PC-3 (cell line): ENCODE results near the gene ZNF534. TPM values are rescaled to one million over a fixed set of nuclear protein-coding genes. Genes with fewer than 3 reads are reported as not detected.

Source experiments
- total RNA-seq: library from RNA; depleted of rRNA; stranded (reverse); fragments of >200 nt; gene quantifications from 2 replicates; pipeline ENCODE4 v1.2.3, GENCODE V29; 2014; rRNA removed

Gene ZNF534
- total RNA-seq, 1 experiment from 2014 or later, result not detected

Other genes starting within 250 kb of the ZNF534 start
- gene PPP2R1A, start 239.1 kb upstream of the ZNF534 start, total RNA-seq, result 336 and 427 TPM in 2 replicates
- 9.1 and 11.7 TPM in 2 replicates for gene ZNF766, start 159.6 kb upstream of the ZNF534 start, total RNA-seq
- gene ZNF480, start 132.0 kb upstream of the ZNF534 start, total RNA-seq, result 7.3 and 9.6 TPM in 2 replicates
- gene ZNF610, start 92.9 kb upstream of the ZNF534 start, total RNA-seq, result 0.23 and 0.29 TPM in 2 replicates
- 1.7 and 3.2 TPM in 2 replicates for gene ZNF880, start 59.2 kb upstream of the ZNF534 start, total RNA-seq
- gene ZNF528, start 31.3 kb upstream of the ZNF534 start, total RNA-seq, result 4.9 and 5.7 TPM in 2 replicates
- not detected in 2 replicates for gene ZNF578, start 24.4 kb downstream of the ZNF534 start, total RNA-seq
- 9.4 and 14.3 TPM in 2 replicates for gene ZNF808, start 98.5 kb downstream of the ZNF534 start, total RNA-seq
- 13.2 and 14.6 TPM in 2 replicates for gene ZNF701, start 141.1 kb downstream of the ZNF534 start, total RNA-seq
- 32.9 and 45.4 TPM in 2 replicates for gene ZNF83, start 209.2 kb downstream of the ZNF534 start, total RNA-seq